ENCODE measurements around the gene TSC2. TPM values are rescaled to one million over a fixed set of nuclear protein-coding genes. Genes with fewer than 3 reads are reported as not detected.

The TSC2 gene
- total RNA-seq, 6 experiments from 2014 or later, result 25.7 to 124 (median 59.4) TPM

GRCh38 chr16:2042171-2042985 is 5.4 kb upstream of the TSC2 start:
- no peak overlapping the region for H3K4me3 ChIP-seq
- WGBS (ENCODE audit: insufficient coverage, low coverage, low lambda C conversion rate, missing lambda C conversion rate), result 31% methylated on average over 6 of the region's 22 CpGs
- no peaks in the 10 kb centered on the region for H3K27me3 ChIP-seq
- intact Hi-C loops (cut with DNase I), result no loop called here
- H3K4me1 ChIP-seq, result peaks cover 1 to 47% (median 24%) of the 10 kb centered on the region in 4 donors
- ATAC-seq (peak in 2 of 4 donors; percentile 4 to 11), DNase-seq (peak in 2 of 3 donors; percentile 87 to 90)
- peak overlapping the region in 2 of 3 donors; percentile 86 to 96 for H3K27ac ChIP-seq
- no peaks in the 10 kb centered on the region for H3K9me3 ChIP-seq
- no peak for TF ChIP-seq POLR2A (IDR thresholded peaks at IDR 0.05)
- TF ChIP-seq CTCF (IDR thresholded peaks at IDR 0.05), result no peak
- peaks cover 0 to 4% (median 1%) of the 10 kb centered on the region in 4 donors for H3K36me3 ChIP-seq

GRCh38 chr16:2042986-2043666 is 4.7 kb upstream of the TSC2 start:
- Histone ChIP-seq H3K36me3 (no peaks in the 10 kb centered on the region), H3K27me3 (no peaks in the 10 kb centered on the region), H3K27ac (no peak overlapping the region), H3K4me1 (peaks cover 1 to 44% (median 22%) of the 10 kb centered on the region in 4 donors), H3K4me3 (no peak overlapping the region), H3K9me3 (no peaks in the 10 kb centered on the region)
- intact Hi-C loops (cut with DNase I), result no loop called here
- DNase-seq (peak in 1 of 3 donors; percentile 47), ATAC-seq (no peak)
- WGBS (ENCODE audit: insufficient coverage, low coverage, low lambda C conversion rate, missing lambda C conversion rate), result 51% methylated on average over 6 of the region's 11 CpGs
- TF ChIP-seq CTCF (IDR thresholded peaks at IDR 0.05), result no peak

GRCh38 chr16:2043667-2044451 is 3.9 kb upstream of the TSC2 start:
- Histone ChIP-seq H3K36me3 (no peaks in the 10 kb centered on the region), H3K27ac (no peak overlapping the region), H3K27me3 (no peaks in the 10 kb centered on the region), H3K4me1 (peaks cover under 1 to 47% (median 24%) of the 10 kb centered on the region in 4 donors), H3K9me3 (no peaks in the 10 kb centered on the region), H3K4me3 (no peak overlapping the region)
- intact Hi-C loops (cut with DNase I), result no loop called here
- ATAC-seq (no peak), DNase-seq (peak in 2 of 3 donors; percentile 46 to 60)
- TF ChIP-seq POLR2A (IDR thresholded peaks at IDR 0.05) (no peak), CTCF (IDR thresholded peaks at IDR 0.05) (no peak)
- 53% methylated on average over 12 of the region's 26 CpGs for WGBS (ENCODE audit: insufficient coverage, low coverage, low lambda C conversion rate, missing lambda C conversion rate)

GRCh38 chr16:2044541-2044940 is 3.2 kb upstream of the TSC2 start:
- Histone ChIP-seq H3K27ac (no peak overlapping the region), H3K27me3 (no peaks in the 10 kb centered on the region), H3K36me3 (no peaks in the 10 kb centered on the region), H3K9me3 (no peaks in the 10 kb centered on the region), H3K4me1 (peaks cover 0 to 50% (median 26%) of the 10 kb centered on the region in 4 donors), H3K4me3 (no peak overlapping the region)
- DNase-seq, result peak in 2 of 3 donors; percentile 50 to 53
- no peak for ATAC-seq
- WGBS (ENCODE audit: insufficient coverage, low coverage, low lambda C conversion rate, missing lambda C conversion rate), result 60% methylated on average over 1 of the region's 22 CpGs
- TF ChIP-seq POLR2A (IDR thresholded peaks at IDR 0.05) (no peak), CTCF (IDR thresholded peaks at IDR 0.05) (no peak)
- intact Hi-C loops (cut with DNase I), result no loop called here

All from right lobe of liver (tissue), 6 donors.